RWPE2 (cell line): Measurements from ENCODE around the gene COL11A1.

Experiments used
- ATAC-seq: fragments of 200-7000 bp; cut with Tn5 transposase; 3 replicates; pipeline ENCODE4 v1.9.1; 2021; ENCODE audit warnings: low read depth
- DNase-seq: peaks from one replicate; pipeline ENCODE4 v3.0.0-alpha.2; 2020; ENCODE audit warnings: low spot score
- H3K27ac ChIP-seq: fragments of 450-650 bp; 2 replicates; pipeline ENCODE4 v1.5.1; 2017; ENCODE audit warnings: mild to moderate bottlenecking; ENCODE audit not compliant: poor library complexity, severe bottlenecking
- H3K27me3 ChIP-seq: fragments of 250-450 bp; sonication (Bioruptor Pico); 2 replicates; pipeline ENCODE4 v1.5.1; 2021; ENCODE audit warnings: mild to moderate bottlenecking, moderate library complexity; ENCODE audit not compliant: insufficient read depth, poor library complexity, severe bottlenecking
- H3K36me3 ChIP-seq: fragments of 250-450 bp; sonication (Bioruptor Pico); 2 replicates; pipeline ENCODE4 v1.5.1; 2020; ENCODE audit warnings: low read depth, mild to moderate bottlenecking, moderate library complexity
- H3K4me1 ChIP-seq: fragments of 250-450 bp; sonication (Bioruptor Pico); 2 replicates; pipeline ENCODE4 v1.5.1; 2021; ENCODE audit warnings: mild to moderate bottlenecking, moderate library complexity; ENCODE audit not compliant: insufficient read depth, poor library complexity, severe bottlenecking
- H3K4me3 ChIP-seq: fragments of 250-450 bp; sonication (Bioruptor Pico); 2 replicates; pipeline ENCODE4 v1.5.1; 2021; ENCODE audit warnings: mild to moderate bottlenecking, moderate library complexity; ENCODE audit not compliant: severe bottlenecking
- H3K9me3 ChIP-seq: fragments of 250-450 bp; sonication (Bioruptor Pico); 2 replicates; pipeline ENCODE4 v1.5.1; 2021; ENCODE audit warnings: mild to moderate bottlenecking, moderate library complexity; ENCODE audit not compliant: severe bottlenecking
- CTCF ChIP-seq: fragments of 450-650 bp; IDR thresholded peaks from one replicate; pipeline ENCODE4 v1.5.1; 2017; ENCODE audit warnings: mild to moderate bottlenecking, moderate library complexity; ENCODE audit not compliant: poor library complexity, severe bottlenecking

COL11A1 gene

GRCh38 chr1:102872526-102872925 lies 235.8 kb downstream of the COL11A1 start:
- no peak overlapping the region for H3K27ac ChIP-seq

GRCh38 chr1:102872097-102872496 lies 236.2 kb downstream of the COL11A1 start:
- no peaks in the 10 kb centered on the region for H3K36me3 ChIP-seq
- no peak for DNase-seq
- H3K4me1 ChIP-seq, result peaks cover 4% of the 10 kb centered on the region
- H3K27ac ChIP-seq, result no peak overlapping the region
- ATAC-seq, result no peak
- H3K9me3 ChIP-seq, result no peaks in the 10 kb centered on the region
- no peak for TF ChIP-seq CTCF
- no peak overlapping the region for H3K4me3 ChIP-seq
- H3K27me3 ChIP-seq, result no peaks in the 10 kb centered on the region

More at GRCh38 chr1:102872526-102872925, 235.8 kb downstream of the COL11A1 start:
- Histone ChIP-seq H3K36me3 (no peaks in the 10 kb centered on the region), H3K9me3 (no peaks in the 10 kb centered on the region), H3K4me1 (peaks cover 4% of the 10 kb centered on the region), H3K4me3 (no peak overlapping the region), H3K27me3 (no peaks in the 10 kb centered on the region)
- ATAC-seq (no peak), DNase-seq (no peak)
- no peak for TF ChIP-seq CTCF

- Histone ChIP-seq H3K4me3 (no peak overlapping the region), H3K36me3 (no peaks in the 10 kb centered on the region), H3K27ac (no peak overlapping the region), H3K9me3 (no peaks in the 10 kb centered on the region), H3K27me3 (no peaks in the 10 kb centered on the region), H3K4me1 (no peaks in the 10 kb centered on the region)
- ATAC-seq, result no peak
- no peak for TF ChIP-seq CTCF
- DNase-seq, result no peak
Observed at GRCh38 chr1:102863704-102864103, 244.6 kb downstream of the COL11A1 start.

GRCh38 chr1:102861247-102861646 lies 247.1 kb downstream of the COL11A1 start:
- H3K4me1 ChIP-seq, result no peaks in the 10 kb centered on the region
- H3K9me3 ChIP-seq, result no peaks in the 10 kb centered on the region
- H3K27me3 ChIP-seq, result no peaks in the 10 kb centered on the region
- no peak for TF ChIP-seq CTCF
- no peaks in the 10 kb centered on the region for H3K36me3 ChIP-seq
- ATAC-seq (no peak), DNase-seq (no peak)
- no peak overlapping the region for H3K4me3 ChIP-seq
- no peak overlapping the region for H3K27ac ChIP-seq

- no peak overlapping the region for H3K4me3 ChIP-seq
- TF ChIP-seq CTCF, result no peak
- no peaks in the 10 kb centered on the region for H3K27me3 ChIP-seq
- no peak for DNase-seq
- no peaks in the 10 kb centered on the region for H3K36me3 ChIP-seq
- ATAC-seq, result no peak
- no peaks in the 10 kb centered on the region for H3K9me3 ChIP-seq
- H3K4me1 ChIP-seq, result no peaks in the 10 kb centered on the region
- no peak overlapping the region for H3K27ac ChIP-seq
Observed at GRCh38 chr1:102858695-102859094, 249.6 kb downstream of the COL11A1 start.
